PC-3 (cell line): Measurements from ENCODE around the gene DOCK1.

ENCODE experiments used
- EZH2 ChIP-seq: fragments of 300-600 bp; sonication (generic); IDR thresholded peaks from one replicate; pipeline ENCODE4 v1.6.1; 2017; ENCODE audit warnings: antibody characterized with exemption, mild to moderate bottlenecking, low read length; ENCODE audit not compliant: unreplicated experiment
- EZH2phosphoT487 ChIP-seq: fragments of 300-600 bp; sonication (generic); IDR thresholded peaks from 2 replicates; pipeline ENCODE4 v1.6.1; 2018; ENCODE audit warnings: mild to moderate bottlenecking, antibody characterized with exemption, low read length, borderline replicate concordance
- TF ChIP-seq, protein P1 (sequence below): fragments of 300-600 bp; sonication (generic); conservative IDR thresholded peaks from 2 replicates; pipeline ENCODE4 v1.5.1; 2017; ENCODE audit warnings: antibody characterized with exemption, low read depth, mild to moderate bottlenecking, low read length

DNA sequence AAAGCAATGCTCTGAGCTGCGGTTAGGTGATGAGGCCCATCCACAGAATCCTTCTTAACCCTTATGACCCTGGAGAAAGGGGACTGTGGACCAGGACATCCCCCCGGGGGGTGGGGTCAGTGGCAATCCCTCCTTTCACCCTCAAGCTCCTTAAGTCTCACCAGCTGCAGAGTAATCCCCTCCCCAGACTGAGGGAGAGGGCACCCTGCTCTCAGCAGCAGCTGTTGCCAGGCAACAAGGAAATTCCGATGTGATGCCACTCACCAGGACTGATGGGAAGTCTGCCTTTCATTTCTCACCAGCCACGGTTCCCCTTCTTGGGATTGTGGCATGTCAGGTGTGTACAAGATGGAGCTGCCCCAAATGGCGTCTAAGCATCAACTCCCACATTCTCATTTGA, 129.6 kb downstream of the DOCK1 start:
- TF ChIP-seq, protein P1, sequence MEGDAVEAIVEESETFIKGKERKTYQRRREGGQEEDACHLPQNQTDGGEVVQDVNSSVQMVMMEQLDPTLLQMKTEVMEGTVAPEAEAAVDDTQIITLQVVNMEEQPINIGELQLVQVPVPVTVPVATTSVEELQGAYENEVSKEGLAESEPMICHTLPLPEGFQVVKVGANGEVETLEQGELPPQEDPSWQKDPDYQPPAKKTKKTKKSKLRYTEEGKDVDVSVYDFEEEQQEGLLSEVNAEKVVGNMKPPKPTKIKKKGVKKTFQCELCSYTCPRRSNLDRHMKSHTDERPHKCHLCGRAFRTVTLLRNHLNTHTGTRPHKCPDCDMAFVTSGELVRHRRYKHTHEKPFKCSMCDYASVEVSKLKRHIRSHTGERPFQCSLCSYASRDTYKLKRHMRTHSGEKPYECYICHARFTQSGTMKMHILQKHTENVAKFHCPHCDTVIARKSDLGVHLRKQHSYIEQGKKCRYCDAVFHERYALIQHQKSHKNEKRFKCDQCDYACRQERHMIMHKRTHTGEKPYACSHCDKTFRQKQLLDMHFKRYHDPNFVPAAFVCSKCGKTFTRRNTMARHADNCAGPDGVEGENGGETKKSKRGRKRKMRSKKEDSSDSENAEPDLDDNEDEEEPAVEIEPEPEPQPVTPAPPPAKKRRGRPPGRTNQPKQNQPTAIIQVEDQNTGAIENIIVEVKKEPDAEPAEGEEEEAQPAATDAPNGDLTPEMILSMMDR = no peak
- TF ChIP-seq EZH2phosphoT487 (no peak), EZH2 (no peak)
